AG04449 (cell line): Measurements from ENCODE around the gene PRDM11.

Source experiments
- CTCF ChIA-PET: fragments of 350-600 bp; formaldehyde crosslinking; extraction: SDS; loops from one replicate; lab custom pipeline; 2021; ENCODE audit warnings: antibody characterized with exemption; lab: Yijun Ruan, JAX
- POLR2A ChIA-PET: fragments of 400-600, 350-600 bp; formaldehyde crosslinking; extraction: SDS; loops from one replicate; lab custom pipeline; 2020; ENCODE audit warnings: antibody characterized with exemption, inconsistent platforms; lab: Yijun Ruan, JAX
- DNase-seq: peaks from one replicate; pipeline ENCODE4 v3.0.0-alpha.2; 2010; ENCODE audit warnings: low read depth, low spot score
- H3K4me3 ChIP-seq: 2 replicates; pipeline ENCODE4 v1.5.1; 2011; ENCODE audit warnings: low read depth, mild to moderate bottlenecking, control low read depth, low read length
- CTCF ChIP-seq: IDR thresholded peaks from one replicate; pipeline ENCODE4 v1.5.1; 2011; ENCODE audit warnings: mild to moderate bottlenecking, moderate library complexity, low read length, control low read depth, inconsistent platforms; ENCODE audit not compliant: insufficient read depth; ENCODE audit errors: missing control alignments

Gene PRDM11

GRCh38 chr11:45179686-45180178 is 33.3 kb downstream of the PRDM11 start:
- peak overlapping the region; percentile 43 for H3K4me3 ChIP-seq
- ChIA-PET CTCF (no interaction called here), POLR2A (no interaction called here)
- DNase-seq: no peak
- no peak for TF ChIP-seq CTCF

- peak overlapping the region; percentile 59 for H3K4me3 ChIP-seq
- ChIA-PET POLR2A (interaction anchor here (1.0 kb wide), 1 partner anchor 8 kb away, joined by 3 read pairs; no protein-coding TSS in a partner anchor), CTCF (no interaction called here)
- TF ChIP-seq CTCF: peak; percentile 60
- DNase-seq: no peak
Measured at GRCh38 chr11:45180179-45180847, 33.9 kb downstream of the PRDM11 start.

GRCh38 chr11:45180848-45181192 is 34.4 kb downstream of the PRDM11 start:
- TF ChIP-seq CTCF: no peak
- POLR2A ChIA-PET: interaction anchor here (0.7 to 1.0 kb wide), 2 partner anchors 9 to 590 kb away, joined by 3 read pairs; no protein-coding TSS in a partner anchor
- peak overlapping the region; percentile 59 for H3K4me3 ChIP-seq
- DNase-seq: no peak
- CTCF ChIA-PET: interaction anchor here (0.9 to 2.1 kb wide), 3 partner anchors 31 to 158 kb away, joined by 3 to 7 read pairs (median 4); no protein-coding TSS in a partner anchor

DNA sequence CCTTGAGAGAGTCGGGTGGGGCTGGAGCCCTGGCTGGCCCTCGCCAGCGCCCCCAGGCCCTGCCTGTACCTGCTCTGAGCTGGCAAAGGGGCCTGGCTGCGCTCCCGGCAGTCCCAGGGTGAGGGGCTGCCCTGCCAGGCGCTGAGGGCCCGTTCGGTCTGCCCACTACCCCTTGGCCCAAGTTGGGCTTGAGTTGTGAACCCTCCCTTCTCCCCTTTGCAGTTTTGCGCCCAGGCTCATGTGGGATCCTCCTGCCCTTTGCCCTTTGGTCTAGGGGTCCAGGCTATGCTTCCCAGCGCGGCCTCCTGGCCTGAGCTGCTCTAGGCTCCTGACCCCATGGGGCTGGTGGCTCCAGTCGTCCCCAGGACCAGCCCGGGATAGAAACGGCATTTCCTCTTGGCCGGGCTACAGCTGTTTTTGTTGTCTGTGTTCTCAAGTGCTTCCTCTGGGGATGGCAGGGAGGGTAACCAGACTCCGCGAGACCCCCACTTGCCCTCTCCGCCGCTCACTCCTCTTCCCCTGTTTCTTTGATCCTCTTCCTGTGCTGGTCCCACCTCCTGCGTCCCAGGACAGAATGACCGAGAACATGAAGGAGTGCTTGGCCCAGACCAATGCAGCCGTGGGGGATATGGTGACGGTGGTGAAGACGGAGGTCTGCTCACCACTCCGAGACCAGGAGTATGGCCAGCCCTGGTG is 34.9 kb downstream of the PRDM11 start:
- POLR2A ChIA-PET: interaction anchor here (0.7 to 1.0 kb wide), 2 partner anchors 9 to 590 kb away, joined by 3 read pairs; no protein-coding TSS in a partner anchor
- H3K4me3 ChIP-seq: peak overlapping the region; percentile 59
- TF ChIP-seq CTCF: no peak
- DNase-seq: no peak
- CTCF ChIA-PET: interaction anchor here (0.9 to 2.1 kb wide), 5 partner anchors 31 to 564 kb away, joined by 3 to 7 read pairs (median 4); no protein-coding TSS in a partner anchor

GRCh38 chr11:45181889-45182550 is 35.6 kb downstream of the PRDM11 start:
- no peak for DNase-seq
- POLR2A ChIA-PET: no interaction called here
- peak overlapping the region; percentile 59; the same call in 1 of the 2 replicates for H3K4me3 ChIP-seq
- no peak for TF ChIP-seq CTCF
- CTCF ChIA-PET: interaction anchor here (0.9 to 2.9 kb wide), 11 partner anchors 11 to 565 kb away, joined by 3 to 21 read pairs (median 4); no protein-coding TSS in a partner anchor
